Measurements from ENCODE around the gene TRIM24. TPM values are rescaled to one million over a fixed set of nuclear protein-coding genes. Genes with fewer than 3 reads are reported as not detected.

The TRIM24 gene
- total and polyA plus RNA-seq, 2 of the 13 experiments (the other 11 are each of a cell fraction or from before 2014, with no cell fraction given) = 100 to 106 TPM

- Histone ChIP-seq H3K4me2 (ENCODE audit: low read depth, low read length) (peak overlapping the region; percentile 73), H3K27ac (ENCODE audit: extremely low read length, insufficient read depth, low read length) (peak overlapping the region; percentile 76), H3K4me3 (replicated peaks in 1 of 3; ENCODE audit: insufficient read depth in 1 of 3, low read depth in 2 of 3, low read length in 3 of 3) (peak overlapping the region; percentile 61 to 82 (median 65)), H3K4me1 (ENCODE audit: insufficient read depth, low read length) (peaks cover 44% of the 10 kb centered on the region), H3K9ac (ENCODE audit: insufficient read depth, low read depth, low read length) (peak overlapping the region; percentile 68), H3K36me3 (replicated peaks in 1 of 2; ENCODE audit: control insufficient read depth in 1 of 2, insufficient read depth in 2 of 2, low read length in 2 of 2) (0 out of 5 replicates have a peak, but pooled peaks cover 0 to 5% of the 10 kb centered on the region in 2 experiments), H3K79me2 (ENCODE audit: insufficient read depth, low read length) (peaks cover 52% of the 10 kb centered on the region), H4K20me1 (ENCODE audit: insufficient read depth, low read length) (peaks cover 20% of the 10 kb centered on the region), H3K27me3 (ENCODE audit: control insufficient read depth in 1 of 2, insufficient read depth in 2 of 2, low read length in 2 of 2) (peaks cover 0 to 3% of the 10 kb centered on the region in 2 experiments; a peak in 1 of 5 replicates), H2AFZ (ENCODE audit: low read length) (no peak overlapping the region), H3K9me3 (ENCODE audit: low read length) (no peaks in the 10 kb centered on the region)
- intact Hi-C loops (cut with micrococcal nuclease; ENCODE audit: unreplicated experiment) = loop anchor here (1.0 to 10.0 kb wide), 10 partner anchors 63 to 457 kb away; partner anchors contain the start of gene CREB3L2
- BruUV-seq (replicated peaks) = TSS peak; percentile 89
- ChIA-PET CTCF (ENCODE audit: low intra/inter-chr PET ratio, low total read pairs) (no interaction called here), POLR2A (interaction anchor here (0.7 to 1.9 kb wide), 14 partner anchors 9 to 214 kb away, joined by 3 to 8 read pairs (median 4); no protein-coding TSS in a partner anchor)
- FAIRE-seq = peak; percentile 90
- in situ Hi-C loops (cut with HindIII; ENCODE audit: extremely low pct_ligation_motif_present, low pct_unique_long_range_greater_than_20kb) = loop anchor here (5.0 to 10.0 kb wide), 2 partner anchors 62 to 295 kb away; no protein-coding TSS in a partner anchor
- WGBS (ENCODE audit: low lambda C conversion rate) = 1% methylated on average over 30 of the region's 31 CpGs
- peak; percentile 96 for DNase-seq (ENCODE audit: low spot score)
- peak; percentile 76 for ATAC-seq
- TF ChIP-seq RBAK (CRISPR knock-in tag; IDR thresholded peaks at IDR 0.05) (no peak), HOXA9 (CRISPR knock-in tag; IDR thresholded peaks at IDR 0.05; ENCODE audit: borderline replicate concordance) (no peak), ZIK1 (CRISPR knock-in tag; IDR thresholded peaks at IDR 0.05; ENCODE audit: borderline replicate concordance, low read depth) (no peak), FUBP1 (CRISPR knock-in tag; IDR thresholded peaks at IDR 0.05; ENCODE audit: borderline replicate concordance) (no peak), THYN1 (CRISPR knock-in tag; IDR thresholded peaks at IDR 0.05; ENCODE audit: borderline replicate concordance, low read depth) (no peak), NFE2L1 (CRISPR knock-in tag; IDR thresholded peaks at IDR 0.05; ENCODE audit: borderline replicate concordance) (no peak), ZNF260 (CRISPR knock-in tag; IDR thresholded peaks at IDR 0.05; ENCODE audit: borderline replicate concordance, low read depth) (no peak), TGIF2 (CRISPR knock-in tag; IDR thresholded peaks at IDR 0.05) (0 out of 2 replicates have a peak, but pooled peaks have one; percentile 3), XRCC5 (optimal IDR thresholded peaks at IDR 0.05; ENCODE audit: low read length) (no peak), ZNF414 (CRISPR knock-in tag; IDR thresholded peaks at IDR 0.05) (no peak)
- TF ChIP-seq, protein P1, sequence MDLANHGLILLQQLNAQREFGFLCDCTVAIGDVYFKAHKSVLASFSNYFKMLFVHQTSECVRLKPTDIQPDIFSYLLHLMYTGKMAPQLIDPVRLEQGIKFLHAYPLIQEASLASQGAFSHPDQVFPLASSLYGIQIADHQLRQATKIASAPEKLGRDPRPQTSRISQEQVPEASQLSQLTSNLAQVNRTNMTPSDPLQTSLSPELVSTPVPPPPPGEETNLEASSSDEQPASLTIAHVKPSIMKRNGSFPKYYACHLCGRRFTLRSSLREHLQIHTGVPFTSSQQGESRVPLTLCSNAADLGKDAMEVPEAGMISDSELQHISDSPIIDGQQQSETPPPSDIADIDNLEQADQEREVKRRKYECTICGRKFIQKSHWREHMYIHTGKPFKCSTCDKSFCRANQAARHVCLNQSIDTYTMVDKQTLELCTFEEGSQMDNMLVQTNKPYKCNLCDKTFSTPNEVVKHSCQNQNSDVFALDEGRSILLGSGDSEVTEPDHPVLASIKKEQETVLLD (CRISPR knock-in tag; IDR thresholded peaks at IDR 0.05; ENCODE audit: low read depth) = no peak
- TF ChIP-seq, protein P2, sequence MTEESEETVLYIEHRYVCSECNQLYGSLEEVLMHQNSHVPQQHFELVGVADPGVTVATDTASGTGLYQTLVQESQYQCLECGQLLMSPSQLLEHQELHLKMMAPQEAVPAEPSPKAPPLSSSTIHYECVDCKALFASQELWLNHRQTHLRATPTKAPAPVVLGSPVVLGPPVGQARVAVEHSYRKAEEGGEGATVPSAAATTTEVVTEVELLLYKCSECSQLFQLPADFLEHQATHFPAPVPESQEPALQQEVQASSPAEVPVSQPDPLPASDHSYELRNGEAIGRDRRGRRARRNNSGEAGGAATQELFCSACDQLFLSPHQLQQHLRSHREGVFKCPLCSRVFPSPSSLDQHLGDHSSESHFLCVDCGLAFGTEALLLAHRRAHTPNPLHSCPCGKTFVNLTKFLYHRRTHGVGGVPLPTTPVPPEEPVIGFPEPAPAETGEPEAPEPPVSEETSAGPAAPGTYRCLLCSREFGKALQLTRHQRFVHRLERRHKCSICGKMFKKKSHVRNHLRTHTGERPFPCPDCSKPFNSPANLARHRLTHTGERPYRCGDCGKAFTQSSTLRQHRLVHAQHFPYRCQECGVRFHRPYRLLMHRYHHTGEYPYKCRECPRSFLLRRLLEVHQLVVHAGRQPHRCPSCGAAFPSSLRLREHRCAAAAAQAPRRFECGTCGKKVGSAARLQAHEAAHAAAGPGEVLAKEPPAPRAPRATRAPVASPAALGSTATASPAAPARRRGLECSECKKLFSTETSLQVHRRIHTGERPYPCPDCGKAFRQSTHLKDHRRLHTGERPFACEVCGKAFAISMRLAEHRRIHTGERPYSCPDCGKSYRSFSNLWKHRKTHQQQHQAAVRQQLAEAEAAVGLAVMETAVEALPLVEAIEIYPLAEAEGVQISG (CRISPR knock-in tag; IDR thresholded peaks at IDR 0.05) = no peak
- TF ChIP-seq, protein P3, sequence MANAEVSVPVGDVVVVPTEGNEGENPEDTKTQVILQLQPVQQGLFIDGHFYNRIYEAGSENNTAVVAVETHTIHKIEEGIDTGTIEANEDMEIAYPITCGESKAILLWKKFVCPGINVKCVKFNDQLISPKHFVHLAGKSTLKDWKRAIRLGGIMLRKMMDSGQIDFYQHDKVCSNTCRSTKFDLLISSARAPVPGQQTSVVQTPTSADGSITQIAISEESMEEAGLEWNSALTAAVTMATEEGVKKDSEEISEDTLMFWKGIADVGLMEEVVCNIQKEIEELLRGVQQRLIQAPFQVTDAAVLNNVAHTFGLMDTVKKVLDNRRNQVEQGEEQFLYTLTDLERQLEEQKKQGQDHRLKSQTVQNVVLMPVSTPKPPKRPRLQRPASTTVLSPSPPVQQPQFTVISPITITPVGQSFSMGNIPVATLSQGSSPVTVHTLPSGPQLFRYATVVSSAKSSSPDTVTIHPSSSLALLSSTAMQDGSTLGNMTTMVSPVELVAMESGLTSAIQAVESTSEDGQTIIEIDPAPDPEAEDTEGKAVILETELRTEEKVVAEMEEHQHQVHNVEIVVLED (CRISPR knock-in tag; IDR thresholded peaks at IDR 0.05; ENCODE audit: borderline replicate concordance) = no peak
Measured at GRCh38 chr7:138459413-138460175, 465 bp upstream of the TRIM24 start.
